Measurements from ENCODE around the gene RFX7.

RFX7 gene

DNA sequence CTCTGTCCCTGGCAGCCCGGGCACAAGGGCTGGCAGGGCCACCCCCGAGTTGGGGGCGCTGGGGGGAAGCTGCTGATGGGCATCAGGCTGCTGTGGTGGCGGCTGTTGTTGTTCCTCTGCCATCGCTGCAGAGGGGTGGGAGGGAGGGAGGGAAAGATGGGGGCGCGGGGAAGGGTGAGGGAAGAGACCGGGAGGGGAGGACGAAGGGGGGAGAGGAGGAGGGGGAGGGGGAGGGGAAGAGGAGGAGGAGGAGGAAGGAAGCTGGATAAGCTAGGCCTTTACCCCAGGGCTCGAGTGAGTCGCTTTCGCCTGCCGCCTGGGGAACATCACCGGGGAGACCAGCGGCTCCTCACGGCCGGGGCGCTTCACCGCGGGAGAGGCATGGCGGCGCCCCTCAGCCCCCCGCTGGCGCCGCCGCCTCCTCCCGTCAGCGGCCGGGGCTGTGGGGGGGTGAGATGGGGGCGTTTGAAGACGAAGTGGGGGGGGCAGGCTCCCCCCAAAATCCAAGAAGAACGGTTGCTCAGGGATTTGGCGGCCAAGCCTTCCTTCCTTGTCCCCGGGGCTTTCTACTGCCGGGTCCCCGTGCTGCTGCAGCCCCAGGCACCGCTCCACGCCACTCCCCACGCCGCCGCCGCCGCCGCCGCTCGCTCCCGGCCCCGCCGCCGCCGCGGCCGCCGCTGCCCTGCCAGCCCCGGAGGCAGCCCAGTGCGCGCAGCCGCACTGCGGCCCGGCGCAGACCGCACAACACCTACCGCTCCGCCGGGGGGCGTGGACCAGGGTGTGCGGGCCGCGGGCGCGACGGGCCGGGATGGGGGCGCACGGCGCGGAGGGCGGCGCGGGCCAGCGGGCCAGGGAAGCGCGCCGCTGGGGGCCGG, at the start of gene RFX7:
TSS of gene RFX7 (minus strand) at position 717 of the 875 bp plus-strand sequence. CDS start at position 123, 594 bp downstream.
- H3K9me2 ChIP-seq (replicated peaks; ENCODE audit: insufficient read depth, low read length) = no peaks in the 10 kb centered on the region
- TF ChIP-seq EZH2phosphoT487 (conservative IDR thresholded peaks at IDR 0.05; ENCODE audit: low read length) = no peak
- no peaks in the 10 kb centered on the region for H3K27me3 ChIP-seq (ENCODE audit: low read length)
- H3K79me2 ChIP-seq (ENCODE audit: insufficient read depth, low read length) = peaks cover 56% of the 10 kb centered on the region
- H3K27ac ChIP-seq (ENCODE audit: low read depth, low read length) = peak within 1 kb of the TSS; percentile 89
- H3F3A ChIP-seq (ENCODE audit: insufficient read depth) = peaks cover 24% of the 10 kb centered on the region
- H3K36me3 ChIP-seq (ENCODE audit: low read length) = peaks cover under 1% of the 10 kb centered on the region; the same call in 1 of the 2 replicates
- H3K4me2 ChIP-seq (ENCODE audit: low read depth, low read length, poor library complexity, severe bottlenecking) = peak within 1 kb of the TSS; percentile 85
- no peaks in the 10 kb centered on the region for H3K9me3 ChIP-seq (ENCODE audit: insufficient read depth, low read length)
- H4K20me1 ChIP-seq (ENCODE audit: low read depth, low read length) = peaks cover 7% of the 10 kb centered on the region
- peak within 1 kb of the TSS; percentile 74 for H3K9ac ChIP-seq (ENCODE audit: low read length)
- H2AFZ ChIP-seq (ENCODE audit: low read depth, low read length, severe bottlenecking) = peak within 1 kb of the TSS; percentile 64
- peak within 1 kb of the TSS; percentile 94 for H3K4me3 ChIP-seq (ENCODE audit: insufficient read depth, low read length, poor library complexity, severe bottlenecking)

DNA sequence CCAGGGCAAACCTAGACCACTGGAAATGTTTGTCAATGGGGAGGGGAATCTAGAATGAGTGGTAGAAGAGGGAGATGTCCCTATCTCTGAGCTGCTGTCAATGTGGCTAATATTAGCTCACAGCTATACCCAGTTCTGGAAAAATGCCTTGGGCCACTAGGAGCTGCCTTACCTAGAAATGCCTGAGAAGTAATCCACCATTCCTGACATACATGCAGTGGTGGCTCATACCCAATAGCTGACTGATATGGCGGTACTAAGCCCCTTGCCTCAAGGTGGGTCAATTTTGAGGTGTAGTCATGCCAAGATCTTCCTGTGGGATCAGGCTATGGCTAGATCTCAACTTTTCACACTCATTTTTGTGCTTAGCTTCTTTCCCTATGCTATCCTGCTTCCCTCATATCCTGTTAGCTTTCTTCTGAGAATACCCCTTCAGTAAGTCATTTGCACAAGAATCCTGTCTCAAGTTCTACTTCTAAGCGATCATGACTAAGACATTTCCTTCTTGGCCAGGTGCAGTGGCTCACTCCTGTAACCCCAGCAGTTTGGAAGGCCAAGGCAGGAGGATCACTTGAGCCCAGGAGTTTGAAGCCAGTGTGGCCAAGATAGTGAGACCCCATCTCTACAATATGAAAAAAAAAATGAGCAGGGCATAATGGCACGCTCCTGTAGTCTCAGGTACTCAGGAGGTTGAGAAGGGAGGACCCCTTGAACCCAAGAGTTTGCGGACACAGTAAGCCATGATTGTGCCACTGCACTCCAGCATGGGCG, 49.1 kb upstream of the RFX7 start:
- no peak overlapping the region for H3K4me3 ChIP-seq (ENCODE audit: insufficient read depth, low read length, poor library complexity, severe bottlenecking)
- H3F3A ChIP-seq (ENCODE audit: insufficient read depth) = no peaks in the 10 kb centered on the region
- no peak overlapping the region for H2AFZ ChIP-seq (ENCODE audit: low read depth, low read length, severe bottlenecking)

DNA sequence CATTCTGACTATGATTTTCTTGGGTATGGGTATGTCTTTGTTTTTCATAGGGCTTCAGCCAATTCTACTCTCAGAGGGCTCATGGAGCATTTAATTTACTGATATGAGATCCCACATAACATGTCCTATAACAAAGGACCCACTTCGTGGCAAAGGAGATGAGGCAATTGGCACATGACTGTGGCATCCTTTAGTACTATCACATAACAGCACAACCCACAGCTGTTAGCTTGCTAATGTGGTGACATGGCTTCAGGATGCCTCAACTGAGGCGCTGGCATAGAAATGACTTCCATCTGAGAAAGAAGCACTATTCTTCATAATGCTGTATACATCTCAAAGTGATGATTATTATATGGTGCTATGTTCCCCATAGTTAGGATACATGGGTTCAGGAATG, 48.1 kb upstream of the RFX7 start:
- Histone ChIP-seq H3K9me3 (ENCODE audit: insufficient read depth, low read length) (no peaks in the 10 kb centered on the region), H2AFZ (ENCODE audit: low read depth, low read length, severe bottlenecking) (no peak overlapping the region), H3K27me3 (ENCODE audit: low read length) (no peaks in the 10 kb centered on the region), H3K4me3 (ENCODE audit: insufficient read depth, low read length, poor library complexity, severe bottlenecking) (no peak overlapping the region), H3K27ac (ENCODE audit: low read depth, low read length) (no peak overlapping the region), H3K9ac (ENCODE audit: low read length) (no peak overlapping the region), H3K36me3 (ENCODE audit: low read length) (no peaks in the 10 kb centered on the region), H4K20me1 (ENCODE audit: low read depth, low read length) (no peaks in the 10 kb centered on the region), H3K79me2 (ENCODE audit: insufficient read depth, low read length) (no peaks in the 10 kb centered on the region), H3F3A (ENCODE audit: insufficient read depth) (no peaks in the 10 kb centered on the region), H3K9me2 (replicated peaks; ENCODE audit: insufficient read depth, low read length) (no peaks in the 10 kb centered on the region), H3K4me2 (ENCODE audit: low read depth, low read length, poor library complexity, severe bottlenecking) (no peak overlapping the region)
- TF ChIP-seq, protein P1, sequence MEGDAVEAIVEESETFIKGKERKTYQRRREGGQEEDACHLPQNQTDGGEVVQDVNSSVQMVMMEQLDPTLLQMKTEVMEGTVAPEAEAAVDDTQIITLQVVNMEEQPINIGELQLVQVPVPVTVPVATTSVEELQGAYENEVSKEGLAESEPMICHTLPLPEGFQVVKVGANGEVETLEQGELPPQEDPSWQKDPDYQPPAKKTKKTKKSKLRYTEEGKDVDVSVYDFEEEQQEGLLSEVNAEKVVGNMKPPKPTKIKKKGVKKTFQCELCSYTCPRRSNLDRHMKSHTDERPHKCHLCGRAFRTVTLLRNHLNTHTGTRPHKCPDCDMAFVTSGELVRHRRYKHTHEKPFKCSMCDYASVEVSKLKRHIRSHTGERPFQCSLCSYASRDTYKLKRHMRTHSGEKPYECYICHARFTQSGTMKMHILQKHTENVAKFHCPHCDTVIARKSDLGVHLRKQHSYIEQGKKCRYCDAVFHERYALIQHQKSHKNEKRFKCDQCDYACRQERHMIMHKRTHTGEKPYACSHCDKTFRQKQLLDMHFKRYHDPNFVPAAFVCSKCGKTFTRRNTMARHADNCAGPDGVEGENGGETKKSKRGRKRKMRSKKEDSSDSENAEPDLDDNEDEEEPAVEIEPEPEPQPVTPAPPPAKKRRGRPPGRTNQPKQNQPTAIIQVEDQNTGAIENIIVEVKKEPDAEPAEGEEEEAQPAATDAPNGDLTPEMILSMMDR (IDR thresholded peaks at IDR 0.05; ENCODE audit: insufficient read depth, low read length, poor library complexity, severe bottlenecking) = no peak
- TF ChIP-seq EZH2phosphoT487 (conservative IDR thresholded peaks at IDR 0.05; ENCODE audit: low read length) = no peak

More for the DNA sequence above, 49.1 kb upstream of the RFX7 start:
- Histone ChIP-seq H3K27ac (ENCODE audit: low read depth, low read length) (no peak overlapping the region), H3K9me3 (ENCODE audit: insufficient read depth, low read length) (no peaks in the 10 kb centered on the region), H3K36me3 (ENCODE audit: low read length) (no peaks in the 10 kb centered on the region), H3K79me2 (ENCODE audit: insufficient read depth, low read length) (no peaks in the 10 kb centered on the region), H3K27me3 (ENCODE audit: low read length) (no peaks in the 10 kb centered on the region), H3K4me2 (ENCODE audit: low read depth, low read length, poor library complexity, severe bottlenecking) (no peak overlapping the region), H4K20me1 (ENCODE audit: low read depth, low read length) (no peaks in the 10 kb centered on the region), H3K9me2 (replicated peaks; ENCODE audit: insufficient read depth, low read length) (no peaks in the 10 kb centered on the region), H3K9ac (ENCODE audit: low read length) (no peak overlapping the region)
- TF ChIP-seq, protein P1 (IDR thresholded peaks at IDR 0.05; ENCODE audit: insufficient read depth, low read length, poor library complexity, severe bottlenecking) = no peak
- TF ChIP-seq EZH2phosphoT487 (conservative IDR thresholded peaks at IDR 0.05; ENCODE audit: low read length) = no peak

Data from SU-DHL-6 (cell line).